GM18907 (cell line): ENCODE data around the gene FOXRED2.
"Not testable (repeated sequence)": the region's sequence is repeated elsewhere in the genome, so short reads cannot be mapped to it uniquely, and the experiment has no call there.

Experiments
- ATAC-seq: cut with Tn5 transposase; IDR thresholded peaks from one replicate; pipeline ENCODE4 v1.9.1; 2021; ENCODE audit warnings: mild to moderate bottlenecking, moderate library complexity; ENCODE audit not compliant: unreplicated experiment

The FOXRED2 gene

DNA sequence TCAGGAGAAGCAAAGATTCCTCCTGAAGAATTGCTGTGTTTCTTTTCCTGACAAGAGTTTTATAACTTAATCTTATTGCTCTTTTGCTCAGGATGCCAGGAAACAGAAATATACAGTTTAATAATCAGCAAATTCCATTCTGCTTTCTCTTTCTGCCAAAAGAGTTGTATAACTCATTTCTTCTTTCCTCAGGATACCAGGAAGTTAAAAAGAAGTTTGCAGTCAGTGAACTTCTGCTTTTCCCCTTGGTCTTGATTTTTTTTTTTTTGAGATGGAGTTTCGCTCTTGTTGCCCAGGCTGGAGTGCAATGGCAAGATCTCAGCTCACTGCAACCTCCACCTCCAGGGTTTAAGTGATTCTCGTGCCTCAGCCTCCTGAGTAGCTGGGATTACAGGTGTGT is 13.1 kb upstream of the FOXRED2 start:
- ATAC-seq, result not testable (repeated sequence)

GRCh38 chr22:36514766-36515165 is 7.9 kb upstream of the FOXRED2 start:
- ATAC-seq, result no peak

- ATAC-seq, result no peak
These were observed 6.2 kb upstream of the FOXRED2 start for GRCh38 chr22:36512991-36513390.

DNA sequence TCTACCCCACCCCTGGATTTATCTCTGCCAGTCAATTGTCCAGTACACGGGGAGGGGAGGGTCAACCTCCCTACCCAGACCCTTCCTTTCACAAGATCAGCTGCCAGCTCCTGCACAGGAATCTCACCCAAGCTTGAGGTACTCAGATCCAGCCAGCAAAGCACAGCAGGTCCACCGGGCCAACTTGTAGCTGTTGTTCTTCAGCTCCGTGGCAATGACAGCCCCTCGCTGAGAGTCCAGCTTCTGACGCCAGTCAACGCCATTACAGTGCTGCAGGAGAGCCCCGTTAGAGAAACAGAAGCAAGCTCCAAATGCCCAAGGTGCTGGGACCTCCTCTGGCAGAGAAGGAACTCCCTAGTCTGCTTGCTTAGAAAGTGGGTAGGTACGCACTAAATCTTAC is 5.5 kb upstream of the FOXRED2 start:
- ATAC-seq, result no peak

DNA sequence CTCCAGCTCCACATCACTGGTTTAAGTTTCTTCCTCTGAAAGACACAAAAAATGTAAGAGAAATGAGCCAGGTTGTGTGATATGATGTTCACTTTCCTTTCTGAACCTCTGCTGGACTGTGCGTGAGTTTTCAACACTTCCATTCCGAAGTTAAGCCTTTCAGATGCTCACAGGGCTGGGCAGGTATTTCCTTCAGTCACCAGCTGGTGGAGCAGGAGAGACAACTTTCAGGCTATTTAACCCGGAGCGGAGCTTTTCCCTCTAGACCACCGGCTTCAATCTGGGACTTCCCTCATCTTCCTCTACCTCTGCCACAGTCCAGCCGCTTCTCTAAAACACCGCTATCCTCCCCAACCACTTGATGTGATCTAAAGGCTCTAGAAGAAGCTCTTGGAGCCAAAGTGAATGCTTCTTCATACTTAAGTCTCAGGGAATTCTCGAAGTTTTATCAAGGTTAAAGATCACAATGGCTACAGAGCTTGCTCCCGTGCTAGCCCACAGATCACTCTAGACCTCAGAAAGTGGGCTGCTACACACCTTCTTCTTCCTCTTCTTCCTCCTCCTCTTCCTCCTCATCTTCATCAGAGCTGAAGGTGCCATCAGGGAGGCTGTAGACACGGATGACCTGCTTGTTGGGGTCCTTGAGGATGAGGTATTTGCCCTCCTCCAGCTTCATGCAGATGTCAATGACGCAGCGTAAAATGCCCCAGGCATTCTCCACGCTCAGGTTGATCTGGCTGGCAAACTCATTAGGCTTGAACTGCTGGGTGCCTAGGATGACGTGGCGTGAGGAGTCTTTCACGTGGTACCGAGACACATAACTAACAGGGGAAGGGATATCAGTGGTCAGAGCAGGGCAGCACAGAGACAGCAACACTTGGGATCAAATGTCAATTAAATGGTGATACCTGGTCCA is 4.4 kb upstream of the FOXRED2 start:
- no peak for ATAC-seq

DNA sequence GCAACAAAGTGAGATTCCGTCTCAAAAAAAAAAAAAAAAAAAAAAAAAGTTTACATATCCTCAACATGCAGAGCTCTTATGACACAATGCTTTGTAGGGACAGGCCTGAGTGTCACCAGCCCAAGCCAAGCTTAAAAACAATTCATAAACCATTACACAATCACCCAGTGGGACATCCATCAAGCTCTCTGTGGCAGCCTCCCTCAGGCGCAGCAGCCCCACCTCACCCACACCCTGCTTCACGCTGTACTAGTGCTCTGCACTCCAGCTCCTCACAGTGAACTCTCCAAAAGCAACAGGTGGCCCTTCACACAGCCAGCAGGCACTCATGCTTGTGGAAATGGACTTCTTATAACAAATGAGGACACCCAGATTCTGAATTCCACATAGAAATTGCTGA is 3.5 kb upstream of the FOXRED2 start:
- ATAC-seq, result no peak

DNA sequence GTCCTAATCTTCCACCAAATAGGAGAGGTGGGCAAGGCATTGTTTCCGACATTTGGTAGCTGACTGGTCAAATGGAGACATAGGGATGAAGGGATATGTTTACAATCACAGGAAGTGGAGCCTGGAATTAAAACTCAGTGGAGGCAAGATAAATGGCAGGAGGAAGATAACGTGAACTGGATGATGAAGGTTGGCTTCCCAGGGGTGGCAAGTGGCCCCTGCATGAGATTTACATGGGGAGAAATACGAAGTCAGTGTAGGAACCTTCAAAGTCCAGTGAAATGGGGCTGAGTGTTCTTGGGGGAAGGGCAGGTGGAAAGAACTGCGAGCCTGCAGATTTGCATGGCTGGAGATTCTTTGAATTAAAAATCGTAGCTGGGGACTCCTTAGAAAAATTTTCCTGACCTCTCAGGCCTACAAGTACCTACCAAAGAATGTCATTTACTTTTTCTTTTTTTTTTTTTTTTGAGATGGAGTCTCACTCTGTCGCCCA is 724 bp upstream of the FOXRED2 start:
- no peak for ATAC-seq

GRCh38 chr22:36505998-36506635 is 723 bp downstream of the FOXRED2 start:
- no peak for ATAC-seq

DNA sequence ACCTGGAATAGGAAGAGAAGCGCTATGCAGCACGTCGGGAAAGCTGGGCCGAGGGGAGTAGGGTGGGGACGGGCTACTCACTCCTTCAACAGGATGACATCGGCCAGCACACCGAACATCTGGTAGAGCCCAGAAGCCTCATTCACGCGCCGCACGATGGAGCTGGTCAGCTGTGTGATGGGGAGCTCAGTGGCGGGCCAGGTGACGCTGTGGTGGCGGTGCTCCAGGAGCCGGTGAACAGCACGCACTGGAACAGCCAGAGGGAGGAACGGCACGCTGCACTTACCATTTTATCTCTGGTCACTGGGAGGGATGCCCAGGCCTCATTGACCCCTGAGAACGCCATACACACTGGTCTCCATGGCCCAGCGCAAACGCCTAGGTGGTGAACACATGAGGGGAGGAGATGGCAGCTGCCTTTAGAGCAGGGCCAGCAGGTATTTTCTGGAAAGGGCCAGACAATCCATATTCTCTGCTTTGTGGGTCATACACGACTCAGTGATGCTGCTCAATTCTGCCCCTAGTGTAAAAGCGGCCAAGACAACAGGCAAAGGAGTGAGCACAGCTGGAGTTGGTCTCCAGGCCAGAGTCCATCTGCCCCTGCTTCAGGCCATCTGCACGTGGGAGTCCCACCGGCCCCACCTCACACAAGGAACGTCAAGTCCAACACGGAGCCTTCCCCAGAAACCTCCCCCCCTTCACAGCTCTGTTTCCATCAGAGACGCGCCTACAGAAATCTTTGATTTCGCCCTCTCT is 8.8 kb downstream of the FOXRED2 start:
- ATAC-seq, result no peak

DNA sequence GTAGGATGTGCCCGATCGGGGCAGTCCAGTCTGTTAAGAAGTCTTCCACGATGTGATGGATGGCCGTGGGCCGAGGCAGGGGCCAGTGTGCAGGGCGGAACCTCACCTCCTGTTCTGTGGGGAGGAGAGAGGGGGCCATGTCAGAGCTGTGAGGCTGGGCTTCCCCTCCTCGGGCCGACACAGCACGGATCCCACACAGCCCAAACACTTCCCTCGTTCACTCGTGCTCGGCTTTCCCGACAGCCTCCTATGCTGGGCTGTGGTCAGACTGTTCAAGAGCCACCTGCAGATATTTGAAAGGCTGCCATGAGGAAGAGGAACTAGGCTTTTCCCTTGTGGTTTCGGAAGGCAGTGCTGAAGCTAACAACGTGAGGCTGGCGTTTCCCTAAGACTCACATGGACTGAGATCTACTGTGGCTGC is 13.1 kb downstream of the FOXRED2 start:
- ATAC-seq, result peak; percentile 49

DNA sequence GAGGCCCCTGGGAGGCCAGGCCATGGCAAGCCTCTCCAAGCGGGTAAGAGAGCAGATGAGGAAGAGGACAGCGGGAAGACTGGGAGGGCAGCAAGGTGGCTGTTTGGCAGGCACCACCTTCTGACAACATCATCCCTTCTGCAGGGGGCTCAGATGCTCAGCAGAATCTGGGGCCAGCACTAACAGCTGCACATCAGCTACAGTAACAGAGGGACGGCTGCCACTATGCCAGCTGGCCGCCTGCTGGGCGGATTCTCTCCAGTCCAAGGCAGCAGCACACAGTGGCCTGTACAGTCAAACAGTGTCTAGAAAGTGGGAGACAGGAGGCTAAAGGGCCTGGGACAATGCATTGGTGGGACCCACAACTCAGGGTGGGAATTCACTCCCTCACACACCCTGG is 14.7 kb downstream of the FOXRED2 start:
- no peak for ATAC-seq

GRCh38 chr22:36491155-36491554 is 15.7 kb downstream of the FOXRED2 start:
- no peak for ATAC-seq

DNA sequence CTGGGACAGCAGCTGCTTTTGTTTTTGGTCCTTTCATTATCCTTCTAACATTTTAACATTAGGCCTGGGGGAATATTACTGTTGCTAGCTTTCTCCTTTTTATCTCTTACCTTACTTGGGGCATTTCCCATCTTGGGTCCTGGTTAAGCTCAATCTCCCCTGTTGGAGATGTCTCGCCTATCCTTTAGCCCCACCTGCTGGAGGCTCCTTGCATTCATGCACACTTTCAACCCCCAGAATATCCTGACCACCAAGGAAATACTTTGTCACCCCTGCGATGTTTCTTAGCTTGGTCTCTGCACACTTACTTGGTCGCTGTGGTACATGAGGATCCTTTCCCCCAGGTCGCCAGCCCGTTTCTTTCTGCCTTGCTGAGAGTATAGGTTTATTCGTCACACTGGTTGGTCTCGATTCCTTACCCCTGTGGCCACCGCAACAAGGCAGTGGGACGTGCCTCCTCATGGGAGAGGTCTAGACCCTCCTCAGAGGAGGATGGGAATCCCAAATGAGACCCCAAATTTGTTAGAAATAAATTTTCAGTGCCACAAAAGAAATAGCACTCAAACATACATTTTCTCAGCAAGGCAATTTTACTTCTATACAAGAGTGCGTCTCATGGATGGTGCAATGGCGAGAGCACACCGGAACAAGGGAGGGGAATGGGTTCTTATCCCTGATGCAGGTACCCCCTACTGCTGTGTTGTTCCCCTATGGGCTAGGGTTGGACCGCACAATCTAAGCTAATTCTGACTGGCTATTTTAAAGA is 20.0 kb downstream of the FOXRED2 start:
- ATAC-seq, result no peak

DNA sequence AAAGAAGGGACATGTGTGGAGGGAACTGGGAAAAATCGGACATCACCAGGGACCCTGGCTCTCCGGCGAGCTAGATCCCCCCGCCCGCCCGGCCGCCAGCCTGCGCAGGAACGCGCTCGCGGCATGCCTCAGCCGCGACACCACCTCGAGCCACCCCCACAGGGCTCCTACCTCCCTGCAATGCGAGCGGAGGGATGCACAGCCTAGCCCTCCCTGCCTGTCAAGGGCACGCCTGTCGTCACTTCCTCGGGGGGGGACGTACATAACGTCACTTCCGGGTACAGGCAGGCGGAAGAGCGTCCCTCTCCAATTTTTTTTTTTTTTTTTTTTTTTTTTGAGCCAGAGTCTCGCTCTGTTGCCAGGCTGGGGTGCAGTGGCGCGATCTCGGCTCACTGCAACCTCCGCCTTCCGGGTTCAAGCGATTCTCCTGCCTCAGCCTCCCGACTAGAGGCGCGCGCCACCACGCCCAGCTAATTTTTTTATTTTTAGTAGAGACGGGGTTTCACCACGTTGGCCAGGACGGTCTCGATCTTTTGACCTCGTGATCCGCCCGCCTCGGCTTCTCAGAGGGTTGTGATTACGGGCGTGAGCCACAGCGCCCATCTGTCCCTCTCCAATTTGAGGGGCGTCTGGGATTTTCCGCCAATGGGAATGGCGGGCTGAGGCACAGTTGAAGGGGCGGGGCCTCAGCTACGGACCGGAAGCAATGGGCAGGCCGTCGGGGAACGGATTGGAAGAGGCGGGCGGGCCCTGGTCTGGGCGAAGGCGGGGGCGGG is 25.3 kb downstream of the FOXRED2 start, which contains the start of gene TXN2:
Gene TXN2 (minus strand): TSS at position 248 of the 776 bp plus-strand sequence. CDS start 803 bp downstream, outside the sequence.
- peak; percentile 81 for ATAC-seq

DNA sequence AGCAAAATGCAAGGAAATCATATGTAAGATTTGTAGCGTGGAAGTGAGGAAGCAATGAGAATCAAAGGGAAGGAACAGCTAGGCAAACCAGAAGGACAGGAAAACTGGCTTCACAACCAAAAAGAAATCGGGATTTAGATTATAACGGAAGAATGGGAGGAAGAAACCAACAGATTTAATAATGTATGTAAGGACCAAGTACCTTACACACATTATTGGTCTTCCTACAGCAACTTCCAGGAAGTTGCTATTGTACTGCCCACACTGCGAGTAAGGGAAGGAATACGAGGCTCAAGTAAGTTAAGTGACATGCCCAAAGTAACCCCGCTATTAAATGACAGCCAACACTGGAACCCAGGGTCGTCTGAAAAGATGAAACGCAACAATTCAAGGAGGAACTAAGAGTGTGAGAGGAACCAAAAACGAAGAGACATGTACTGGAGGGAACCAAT is 25.9 kb downstream of the FOXRED2 start:
- no peak for ATAC-seq

- ATAC-seq, result no peak
These were observed 27.9 kb downstream of the FOXRED2 start for GRCh38 chr22:36478966-36479365.

DNA sequence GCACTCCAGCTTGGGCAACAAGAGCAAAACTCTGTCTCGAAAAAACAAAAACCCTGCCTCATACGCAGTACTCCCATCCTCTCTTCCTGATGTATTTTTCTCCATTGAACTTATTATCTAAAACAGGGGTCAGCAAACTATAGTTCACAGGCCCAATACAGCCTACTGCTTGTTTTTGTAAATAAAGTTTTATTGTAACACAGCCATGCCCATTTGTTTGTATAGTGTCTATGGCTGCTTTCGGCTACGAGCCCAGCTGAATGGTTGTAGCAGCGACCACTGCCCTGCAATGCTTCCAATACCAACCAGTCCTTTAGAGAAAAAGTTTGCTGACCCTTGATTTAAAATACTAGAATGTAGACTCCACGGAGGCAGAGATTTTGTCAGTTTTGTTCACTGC is 31.5 kb downstream of the FOXRED2 start:
- ATAC-seq, result no peak

- ATAC-seq, result no peak
These were observed 34.2 kb downstream of the FOXRED2 start for GRCh38 chr22:36472689-36473088.

- no peak for ATAC-seq
These were observed 35.5 kb downstream of the FOXRED2 start for GRCh38 chr22:36471341-36471821.

GRCh38 chr22:36470994-36471331 is 35.9 kb downstream of the FOXRED2 start:
- ATAC-seq, result no peak
